Measurements from ENCODE around the gene TEX52. TPM values are rescaled to one million over a fixed set of nuclear protein-coding genes. Genes with fewer than 3 reads are reported as not detected.

The TEX52 gene
- total RNA-seq, 1 experiment from 2014 or later, result 0.34 TPM

- Histone ChIP-seq H3K4me3 (ENCODE audit: low read depth, low read length) (no peak overlapping the region), H3K4me1 (no peaks in the 10 kb centered on the region), H3K27me3 (replicated peaks; ENCODE audit: control insufficient read depth, insufficient read depth, low read length) (no peaks in the 10 kb centered on the region), H3K36me3 (ENCODE audit: control insufficient read depth, insufficient read depth, low read length) (peaks cover 12% of the 10 kb centered on the region), H3K9me3 (no peaks in the 10 kb centered on the region)
- Mint-ChIP-seq H3K27ac (ENCODE audit: unreplicated experiment) (no peak overlapping the region), H3K4me3 (ENCODE audit: unreplicated experiment) (no peak overlapping the region), H3K36me3 (ENCODE audit: insufficient read depth, unreplicated experiment) (peaks cover 96% of the 10 kb centered on the region), H3K4me1 (ENCODE audit: low read depth, unreplicated experiment) (peaks cover 4% of the 10 kb centered on the region), H3K27me3 (ENCODE audit: insufficient read depth, unreplicated experiment) (no peaks in the 10 kb centered on the region), H3K9me3 (ENCODE audit: unreplicated experiment) (no peaks in the 10 kb centered on the region)
- intact Hi-C loops (cut with micrococcal nuclease; ENCODE audit: unreplicated experiment), result no loop called here
- POLR2A ChIA-PET, result interaction anchor here (1.0 kb wide), 1 partner anchor 14 kb away, joined by 5 read pairs; the partner anchor contains the start of genes FOXM1 and RHNO1
- CTCF ChIA-PET, result interaction anchor here (0.9 kb wide), 1 partner anchor 14 kb away, joined by 4 read pairs; the partner anchor contains the start of genes FOXM1 and RHNO1
- BruUV-seq (replicated peaks), result no TSS peak
- no peak for DNase-seq
- TF ChIP-seq CTCF (IDR thresholded peaks at IDR 0.05; ENCODE audit: insufficient read depth in 1 of 2, low read depth in 1 of 2, low read length in 1 of 2, severe bottlenecking in 1 of 2, unreplicated experiment in 1 of 2), result no peak
Measured at GRCh38 chr12:2862876-2863275, 6.0 kb upstream of the TEX52 start.

- Mint-ChIP-seq H3K27ac (ENCODE audit: unreplicated experiment) (no peak overlapping the region), H3K4me1 (ENCODE audit: low read depth, unreplicated experiment) (peaks cover 22% of the 10 kb centered on the region), H3K4me3 (ENCODE audit: unreplicated experiment) (no peak overlapping the region), H3K9me3 (ENCODE audit: unreplicated experiment) (no peaks in the 10 kb centered on the region), H3K27me3 (ENCODE audit: insufficient read depth, unreplicated experiment) (no peaks in the 10 kb centered on the region), H3K36me3 (ENCODE audit: insufficient read depth, unreplicated experiment) (peaks cover 93% of the 10 kb centered on the region)
- no peak overlapping the region for H3K4me3 ChIP-seq (ENCODE audit: low read depth, low read length)
- POLR2A ChIA-PET, result no interaction called here
- no TSS peak for BruUV-seq (replicated peaks)
- intact Hi-C loops (cut with micrococcal nuclease; ENCODE audit: unreplicated experiment), result no loop called here
- no peaks in the 10 kb centered on the region for H3K9me3 ChIP-seq
- peaks cover 6% of the 10 kb centered on the region for H3K36me3 ChIP-seq (ENCODE audit: control insufficient read depth, insufficient read depth, low read length)
- DNase-seq, result no peak
- CTCF ChIA-PET, result interaction anchor here (2.5 kb wide), 1 partner anchor 15 kb away, joined by 6 read pairs; no protein-coding TSS in a partner anchor
- peaks cover 10% of the 10 kb centered on the region for H3K4me1 ChIP-seq
- TF ChIP-seq CTCF (IDR thresholded peaks at IDR 0.05; ENCODE audit: insufficient read depth in 1 of 2, low read depth in 1 of 2, low read length in 1 of 2, severe bottlenecking in 1 of 2, unreplicated experiment in 1 of 2), result no peak
- H3K27me3 ChIP-seq (replicated peaks; ENCODE audit: control insufficient read depth, insufficient read depth, low read length), result no peaks in the 10 kb centered on the region
Measured at GRCh38 chr12:2860170-2860569, 3.3 kb upstream of the TEX52 start.

GRCh38 chr12:2858944-2859421 lies 2.1 kb upstream of the TEX52 start:
- no TSS peak for BruUV-seq (replicated peaks)
- Histone ChIP-seq H3K4me3 (ENCODE audit: low read depth, low read length) (no peak overlapping the region), H3K27me3 (replicated peaks; ENCODE audit: control insufficient read depth, insufficient read depth, low read length) (no peaks in the 10 kb centered on the region), H3K4me1 (peaks cover 10% of the 10 kb centered on the region), H3K9me3 (no peaks in the 10 kb centered on the region), H3K36me3 (ENCODE audit: control insufficient read depth, insufficient read depth, low read length) (peaks cover under 1% of the 10 kb centered on the region; the same call in 1 of the 2 replicates)
- no peak overlapping the region for H3K4me3 Mint-ChIP-seq (ENCODE audit: unreplicated experiment)
- peaks cover 86% of the 10 kb centered on the region for H3K36me3 Mint-ChIP-seq (ENCODE audit: insufficient read depth, unreplicated experiment)
- TF ChIP-seq CTCF (IDR thresholded peaks at IDR 0.05; ENCODE audit: insufficient read depth in 1 of 2, low read depth in 1 of 2, low read length in 1 of 2, severe bottlenecking in 1 of 2, unreplicated experiment in 1 of 2), result no peak
- ChIA-PET POLR2A (no interaction called here), CTCF (interaction anchor here (2.5 kb wide), 1 partner anchor 13 kb away, joined by 6 read pairs; no protein-coding TSS in a partner anchor)
- no peaks in the 10 kb centered on the region for H3K9me3 Mint-ChIP-seq (ENCODE audit: unreplicated experiment)
- peaks cover 22% of the 10 kb centered on the region for H3K4me1 Mint-ChIP-seq (ENCODE audit: low read depth, unreplicated experiment)
- H3K27ac Mint-ChIP-seq (ENCODE audit: unreplicated experiment), result peak overlapping the region; percentile 58
- DNase-seq, result no peak
- intact Hi-C loops (cut with micrococcal nuclease; ENCODE audit: unreplicated experiment), result no loop called here
- no peaks in the 10 kb centered on the region for H3K27me3 Mint-ChIP-seq (ENCODE audit: insufficient read depth, unreplicated experiment)
